ENCODE measurements around the gene NOTCH1.

GRCh38 chr9:136453326-136453725 is 92.5 kb downstream of the NOTCH1 start:
- TF ChIP-seq POLR2A (IDR thresholded peaks at IDR 0.05; ENCODE audit: low read depth, low read length) (no peak), POLR2AphosphoS5 (IDR thresholded peaks at IDR 0.05; ENCODE audit: low read depth, low read length) (no peak), TAF1 (IDR thresholded peaks at IDR 0.05; ENCODE audit: borderline replicate concordance, low read depth, low read length) (no peak)

Measured in GM12892 (cell line).